SK-N-SH (cell line): Measurements from ENCODE around the gene SUPT4H1. TPM values are rescaled to one million over a fixed set of nuclear protein-coding genes. Genes with fewer than 3 reads are reported as not detected.
A peak's percentile ranks its signal among the peaks of the same experiment; 100 is the strongest.

Experiments used
- CTCF ChIA-PET: fragments of 300-600, 350-600 bp; formaldehyde crosslinking; extraction: SDS; loops from one replicate; lab custom pipeline; 2021; lab: Yijun Ruan, JAX
- POLR2A ChIA-PET: fragments of 350-600 bp; sonication (Branson Sonifier 250); formaldehyde crosslinking; extraction: SDS; loops from one replicate; lab custom pipeline; 2020; ENCODE audit warnings: antibody characterized with exemption, inconsistent platforms; lab: Yijun Ruan, JAX
- DNase-seq: peaks from one replicate; pipeline ENCODE4 v3.0.0; 2012
- H2AFZ ChIP-seq: fragments of 200-600 bp; sonication (generic); 2 replicates; pipeline ENCODE4 v1.8.1; 2016; ENCODE audit warnings: antibody characterized with exemption, mild to moderate bottlenecking, low read depth
- H3F3A ChIP-seq: fragments of 200-600 bp; sonication (generic); replicated peaks from 2 replicates; pipeline ENCODE3; 2016; ENCODE audit warnings: antibody characterized with exemption, mild to moderate bottlenecking; ENCODE audit not compliant: insufficient read depth
- H3K27ac ChIP-seq, 2 experiments: fragments of 200-500 bp in 1 of 2; fragments of 200-600 bp in 1 of 2; sonication (Bioruptor generic) in 1 of 2; sonication (generic), shearing (Covaris generic) in 1 of 2; 2 replicates each; pipeline versions ENCODE4 v1.5.1 to v1.6.1; 2014 to 2016; ENCODE audit warnings: low read depth in 2 of 2, inconsistent platforms in 1 of 2, low read length in 1 of 2, mild to moderate bottlenecking in 1 of 2, mixed read lengths in 1 of 2
- H3K27me3 ChIP-seq: fragments of 200-600 bp; sonication (generic), shearing (Covaris generic); 2 replicates; pipeline ENCODE4 v1.6.1; 2016; ENCODE audit warnings: mixed run types; ENCODE audit not compliant: insufficient read depth
- H3K36me3 ChIP-seq, 2 experiments: fragments of 200-500 bp in 1 of 2; fragments of 200-600 bp in 1 of 2; sonication (Bioruptor generic) in 1 of 2; sonication (generic) in 1 of 2; replicated peaks in 1 of 2; 2 replicates each; pipeline versions ENCODE3 to v1.5.1; 2014 to 2016; ENCODE audit warnings: low read length in 1 of 2, mild to moderate bottlenecking in 1 of 2; ENCODE audit not compliant: insufficient read depth in 2 of 2, control insufficient read depth in 1 of 2
- H3K4me1 ChIP-seq, 2 experiments: fragments of 200-500 bp in 1 of 2; fragments of 200-600 bp in 1 of 2; sonication (Bioruptor generic) in 1 of 2; sonication (generic), shearing (Covaris generic) in 1 of 2; 2 replicates each; pipeline versions ENCODE4 v1.5.1 to v1.6.1; 2014 to 2016; ENCODE audit warnings: low read depth in 1 of 2, low read length in 1 of 2, mixed run types in 1 of 2; ENCODE audit not compliant: insufficient read depth in 2 of 2, control insufficient read depth in 1 of 2
- H3K4me2 ChIP-seq: fragments of 200-600 bp; sonication (generic), shearing (Covaris generic); 2 replicates; pipeline ENCODE4 v1.6.1; 2017; ENCODE audit warnings: mixed run types
- H3K4me3 ChIP-seq, 2 experiments: fragments of 200-500 bp in 1 of 2; fragments of 200-600 bp in 1 of 2; sonication (Bioruptor generic) in 1 of 2; sonication (generic), shearing (Covaris generic) in 1 of 2; 2 replicates each; pipeline versions ENCODE4 v1.5.1 to v1.8.1; 2014 to 2016; ENCODE audit warnings: low read depth in 2 of 2, inconsistent platforms in 1 of 2, low read length in 1 of 2, mild to moderate bottlenecking in 1 of 2, mixed read lengths in 1 of 2, moderate library complexity in 1 of 2
- H3K79me2 ChIP-seq: fragments of 200-600 bp; sonication (generic); 2 replicates; pipeline ENCODE4 v1.8.1; 2017; ENCODE audit warnings: mild to moderate bottlenecking; ENCODE audit not compliant: insufficient read depth
- H3K9ac ChIP-seq: fragments of 200-600 bp; sonication (generic); 2 replicates; pipeline ENCODE4 v1.6.1; 2017; ENCODE audit warnings: mixed run types
- H3K9me2 ChIP-seq: fragments of 200-600 bp; sonication (generic); 2 replicates; pipeline ENCODE4 v1.6.1; 2017; ENCODE audit warnings: mixed run types
- H3K9me3 ChIP-seq: fragments of 200-600 bp; sonication (generic); 2 replicates; pipeline ENCODE4 v1.6.1; 2017; ENCODE audit warnings: mixed run types, mild to moderate bottlenecking, moderate library complexity
- H4K20me1 ChIP-seq: fragments of 200-600 bp; sonication (generic); 2 replicates; pipeline ENCODE4 v1.6.1; 2017; ENCODE audit warnings: mild to moderate bottlenecking, mixed run types; ENCODE audit not compliant: insufficient read depth
- CHD2 ChIP-seq: fragments of 150-350 bp; IDR thresholded peaks from 2 replicates; pipeline ENCODE4 v1.6.1; 2018; ENCODE audit warnings: low read length; ENCODE audit not compliant: partially characterized antibody
- ELF1 ChIP-seq: IDR thresholded peaks from 2 replicates; pipeline ENCODE4 v1.4.0; 2012
- EZH2phosphoT487 ChIP-seq: fragments of 200-600 bp; sonication (generic); IDR thresholded peaks from 2 replicates; pipeline ENCODE4 v1.6.1; 2017; ENCODE audit warnings: low read depth, mixed run types, mild to moderate bottlenecking, antibody characterized with exemption, moderate library complexity, borderline replicate concordance
- FOSL2 ChIP-seq: IDR thresholded peaks from 2 replicates; pipeline ENCODE4 v1.4.0; 2012; ENCODE audit warnings: low read depth, mild to moderate bottlenecking, moderate library complexity, borderline replicate concordance
- FOXM1 ChIP-seq: IDR thresholded peaks from 2 replicates; pipeline ENCODE4 v1.4.0; 2012; ENCODE audit warnings: low read depth, mild to moderate bottlenecking
- GABPA ChIP-seq: IDR thresholded peaks from 2 replicates; pipeline ENCODE4 v1.4.0; 2012; ENCODE audit warnings: low read depth, mild to moderate bottlenecking
- IRF3 ChIP-seq: fragments of 150-350 bp; IDR thresholded peaks from 2 replicates; pipeline ENCODE4 v1.6.1; 2016; ENCODE audit warnings: mild to moderate bottlenecking, low read depth, low read length
- MAX ChIP-seq: IDR thresholded peaks from 2 replicates; pipeline ENCODE4 v1.4.0; 2012; ENCODE audit warnings: low read depth
- MEF2A ChIP-seq: IDR thresholded peaks from 2 replicates; pipeline ENCODE4 v1.4.0; 2012; ENCODE audit warnings: low read depth, borderline replicate concordance
- MXI1 ChIP-seq: IDR thresholded peaks from 2 replicates; pipeline ENCODE4 v1.6.1; 2012; ENCODE audit warnings: mild to moderate bottlenecking, low read depth, low read length, improper control_type of control experiment
- NFIC ChIP-seq: IDR thresholded peaks from 2 replicates; pipeline ENCODE4 v1.4.0; 2012; ENCODE audit warnings: borderline replicate concordance
- NRF1 ChIP-seq: IDR thresholded peaks from 2 replicates; pipeline ENCODE4 v1.6.1; 2012; ENCODE audit warnings: low read depth, mild to moderate bottlenecking, low read length
- POLR2AphosphoS5 ChIP-seq: IDR thresholded peaks from 2 replicates; pipeline ENCODE4 v1.6.1; 2012; ENCODE audit warnings: low read depth, low read length
- RAD21 ChIP-seq: IDR thresholded peaks from 2 replicates; pipeline ENCODE4 v1.6.1; 2012; ENCODE audit warnings: mild to moderate bottlenecking, low read length
- RCOR1 ChIP-seq: fragments of 150-350 bp; IDR thresholded peaks from 2 replicates; pipeline ENCODE4 v1.6.1; 2017; ENCODE audit warnings: antibody characterized with exemption, low read length
- RXRA ChIP-seq: IDR thresholded peaks from 2 replicates; pipeline ENCODE4 v1.4.0; 2012; ENCODE audit warnings: low read depth, mild to moderate bottlenecking, borderline replicate concordance
- SIN3A ChIP-seq: IDR thresholded peaks from 2 replicates; pipeline ENCODE4 v1.6.1; 2012; ENCODE audit warnings: low read depth, mild to moderate bottlenecking, low read length, moderate library complexity, borderline replicate concordance
- SMC3 ChIP-seq: IDR thresholded peaks from 2 replicates; pipeline ENCODE4 v1.6.1; 2012; ENCODE audit warnings: low read depth, low read length, improper control_type of control experiment
- TEAD4 ChIP-seq: IDR thresholded peaks from 2 replicates; pipeline ENCODE4 v1.4.0; 2012; ENCODE audit warnings: mild to moderate bottlenecking, borderline replicate concordance; ENCODE audit not compliant: insufficient read depth
- USF1 ChIP-seq: IDR thresholded peaks from 2 replicates; pipeline ENCODE4 v1.4.0; 2012; ENCODE audit warnings: low read depth, borderline replicate concordance
- USF2 ChIP-seq: fragments of 150-350 bp; IDR thresholded peaks from 2 replicates; pipeline ENCODE4 v1.6.1; 2017; ENCODE audit warnings: antibody characterized with exemption, low read length, low read depth, borderline replicate concordance
- ZBTB33 ChIP-seq: IDR thresholded peaks from 2 replicates; pipeline ENCODE4 v1.4.0; 2012; ENCODE audit warnings: low read depth, borderline replicate concordance
- WGBS: methylation state at CpG from one replicate; pipeline ENCODE4 v1.1.6; 2017; ENCODE audit warnings: low lambda C conversion rate; 5-methylcytosine and 5-hydroxymethylcytosine counted together
- polyA plus RNA-seq, 3 experiments: library from polyadenylated mRNA; depleted of rRNA; stranded (reverse); fragments of >200 nt; gene quantifications; 2 replicates each; pipeline ENCODE4 v1.2.3, GENCODE V29; 2012

SUPT4H1 gene
- polyA plus RNA-seq, 1 of the 3 experiments (the other 2 are of a cell fraction): 165 TPM

GRCh38 chr17:58351831-58352595, at the start of gene SUPT4H1 (continued):
- TF ChIP-seq RAD21: no peak
- peak; percentile 92 for TF ChIP-seq ELF1
- TF ChIP-seq RCOR1: peak; percentile 38; the same call in 1 of the 2 replicates
- TF ChIP-seq MAX: peak; percentile 87; the same call in 1 of the 2 replicates
- no peak for TF ChIP-seq MEF2A
- TF ChIP-seq EZH2phosphoT487: no peak
- no peak for TF ChIP-seq SMC3
- TF ChIP-seq MXI1: peak; percentile 90
- no peak for TF ChIP-seq TEAD4
- TF ChIP-seq NRF1: peak; percentile 78
- peak; percentile 80 for TF ChIP-seq SIN3A
- TF ChIP-seq GABPA: peak; percentile 100
- TF ChIP-seq RXRA: no peak
- no peak for TF ChIP-seq FOSL2
- TF ChIP-seq, all 33 proteins: peak for 16

- Histone ChIP-seq H3K9ac (no peak overlapping the region), H3K27me3 (peaks cover 32% of the 10 kb centered on the region), H3K9me2 (no peaks in the 10 kb centered on the region), H3K27ac (no peak overlapping the region)
- 0% methylated on average over 2 of the region's 2 CpGs for WGBS
- DNase-seq: no peak
- TF ChIP-seq CHD2 (no peak), FOXM1 (no peak), ZBTB33 (no peak), NRF1 (no peak), MAX (no peak), USF2 (no peak), EZH2phosphoT487 (no peak), POLR2AphosphoS5 (no peak), NFIC (no peak), FOSL2 (no peak), IRF3 (no peak), RCOR1 (no peak), USF1 (no peak), MXI1 (no peak)
- TF ChIP-seq, all 33 proteins: peak for 0
- Histone ChIP-seq H3K4me3 (no peak overlapping the region), H2AFZ (no peak overlapping the region), H3K4me1 (no peaks in the 10 kb centered on the region), H4K20me1 (no peaks in the 10 kb centered on the region), H3K36me3 (no peaks in the 10 kb centered on the region), H3F3A (no peaks in the 10 kb centered on the region), H3K4me2 (no peak overlapping the region), H3K9me3 (no peaks in the 10 kb centered on the region), H3K79me2 (no peaks in the 10 kb centered on the region)
- POLR2A ChIA-PET: no interaction called here
- CTCF ChIA-PET: interaction anchor here (0.9 to 1.4 kb wide), 3 partner anchors 17 to 45 kb away, joined by 3 read pairs; no protein-coding TSS in a partner anchor
These were observed 49.3 kb upstream of the SUPT4H1 start for GRCh38 chr17:58401287-58401686.
